A375 (cell line): Measurements from ENCODE around the gene PEX26. TPM values are rescaled to one million over a fixed set of nuclear protein-coding genes. Genes with fewer than 3 reads are reported as not detected.

Experiments used
- small RNA-seq: library from RNA; depleted of rRNA; stranded (forward); fragments of <200 nt; gene quantifications from one replicate; pipeline ENCODE3, GENCODE V24; 2014
- total RNA-seq: library from RNA; depleted of rRNA; stranded (reverse); fragments of >200 nt; shearing (Covaris generic); gene quantifications from 2 replicates; pipeline ENCODE4 v1.2.3, GENCODE V29; 2014; rRNA removed

Gene PEX26
- total RNA-seq, result 23.8 and 25.8 TPM in 2 replicates

DNA sequence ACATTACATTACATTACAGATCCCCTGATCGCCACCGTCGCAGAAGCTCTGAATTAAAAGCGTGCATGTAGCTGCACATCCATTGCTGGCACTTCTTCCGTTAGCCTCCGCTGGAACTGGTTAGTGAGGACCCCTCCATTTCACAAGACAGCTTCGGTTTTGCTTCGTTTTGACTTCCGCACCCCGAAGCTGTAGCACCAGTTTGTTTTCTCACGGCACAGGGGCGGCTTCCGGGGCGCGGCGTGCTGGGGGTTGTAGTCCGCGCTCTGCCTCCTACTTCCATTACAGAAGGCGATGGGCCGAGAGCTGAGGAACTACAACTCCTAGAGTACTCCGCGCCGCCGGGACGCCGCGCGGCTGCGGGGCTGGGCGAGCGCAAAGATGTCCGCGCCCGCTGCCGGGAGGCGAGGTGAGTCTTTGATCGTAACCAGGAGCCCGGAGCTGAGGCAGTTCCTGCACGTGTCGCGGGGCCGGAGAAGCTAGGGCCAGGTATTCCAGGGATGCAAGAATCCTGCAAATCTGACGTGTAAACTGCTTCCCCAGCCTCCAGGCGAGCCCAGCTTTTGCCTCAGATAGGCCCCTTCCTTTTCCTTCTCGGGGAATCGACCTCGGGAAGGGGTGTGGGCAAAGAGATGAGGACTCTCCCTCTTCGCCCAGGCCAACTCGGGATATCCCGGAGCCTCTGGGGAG is at the start of gene PEX26:
PEX26 (plus strand) TSS at position 352 of the 690 bp plus-strand sequence. CDS start 387 bp downstream, outside the sequence.

DNA sequence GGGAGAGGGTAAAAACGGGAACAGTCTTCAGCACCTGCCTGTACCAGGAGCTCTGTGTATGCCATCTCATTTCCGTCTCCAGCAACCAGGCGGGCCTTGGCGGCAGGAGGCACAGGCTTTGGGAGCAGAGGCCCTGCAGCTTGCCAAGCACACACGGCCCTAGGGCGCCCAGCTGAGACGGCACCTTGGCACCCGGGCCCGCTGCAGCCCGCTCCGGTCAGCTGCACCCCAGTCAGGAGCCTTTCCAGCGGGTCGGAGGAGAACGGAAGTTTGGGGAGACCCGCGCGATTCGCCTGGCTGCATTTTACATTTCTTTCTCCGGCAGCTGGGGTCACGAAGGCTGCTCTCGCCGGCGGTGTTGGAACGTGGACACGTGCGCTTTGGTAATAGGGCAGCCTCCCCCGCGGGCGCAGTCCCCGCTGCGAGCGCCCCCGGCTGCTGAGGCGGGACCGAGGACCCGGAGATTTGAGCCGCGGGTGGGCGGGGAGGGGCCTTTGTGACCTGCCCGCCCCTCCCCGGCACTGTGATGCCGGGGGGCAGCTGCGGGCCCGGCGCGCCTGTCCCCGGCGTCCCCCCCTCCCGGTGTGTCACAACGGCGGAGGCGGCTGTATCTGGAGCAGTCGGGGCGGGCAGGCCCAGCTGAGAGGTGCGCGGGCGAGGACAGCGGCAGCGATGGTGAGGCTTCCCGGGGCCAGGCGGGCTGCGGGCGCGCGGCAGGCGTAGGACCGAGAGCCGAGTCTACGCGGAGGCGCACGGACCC is 32.6 kb downstream of the PEX26 start, which contains the start of gene TUBA8:
TUBA8 (plus strand) TSS at position 616 of the 760 bp plus-strand sequence; CDS start at position 673, 57 bp downstream.

Small RNAs within 50 kb of the gene (small RNA-seq; reads per million reads assigned to genes)
- not detected for gene AC016027.5

Other genes with a start within 250 kb of the PEX26 start
- 54.6 and 55.3 TPM in 2 replicates for gene MICAL3, start 53.4 kb upstream of the PEX26 start, total RNA-seq
- gene TUBA8, start 32.8 kb downstream of the PEX26 start, total RNA-seq, result 0.72 and 1.4 TPM in 2 replicates
- 9.8 and 10.5 TPM in 2 replicates for gene USP18, start 72.2 kb downstream of the PEX26 start, total RNA-seq